Panc1 (cell line): ENCODE data around the gene CYFIP2.

ENCODE experiments used
- CTCF ChIP-seq: fragments of 450-650 bp; IDR thresholded peaks from 2 replicates; pipeline ENCODE4 v1.5.1; 2017; ENCODE audit warnings: mild to moderate bottlenecking
- POLR2AphosphoS5 ChIP-seq: IDR thresholded peaks from 2 replicates; pipeline ENCODE4 v1.6.1; 2012; ENCODE audit warnings: mild to moderate bottlenecking, low read depth, low read length, moderate library complexity

- TF ChIP-seq CTCF (no peak), POLR2AphosphoS5 (no peak)
These were observed 93.6 kb downstream of the CYFIP2 start for GRCh38 chr5:157359356-157360055.
